Body of pancreas (tissue), 4 donors: Measurements from ENCODE around the gene AMER2. TPM values are rescaled to one million over a fixed set of nuclear protein-coding genes. Genes with fewer than 3 reads are reported as not detected.

Experiments
- ATAC-seq: fragments of 150-250 bp; one replicate; pipeline ENCODE4 v1.9.1; 2016
- DNase-seq, 4 donors: peaks; one replicate each; pipeline ENCODE4 v3.0.0-alpha.2; 2019
- H3K27ac ChIP-seq, 4 donors: fragments of 200-600 bp; sonication (generic); 1 replicate in 3 of 4; 2 replicates in 1 of 4; pipeline versions ENCODE4 v1.5.1 to v1.6.1; 2016 to 2019; ENCODE audit warnings: mild to moderate bottlenecking in 1 of 4, mixed read lengths in 1 of 4, moderate library complexity in 1 of 4
- H3K27me3 ChIP-seq, 2 donors: fragments of 200-600 bp; sonication (generic); one replicate each; pipeline ENCODE4 v1.6.0; 2016; ENCODE audit warnings: mild to moderate bottlenecking in 1 of 2
- H3K36me3 ChIP-seq, 2 donors: fragments of 200-600 bp; sonication (generic); replicated peaks in 1 of 2; 2 replicates each; pipeline ENCODE4 v1.5.1; 2016; ENCODE audit warnings: low read depth in 2 of 2; ENCODE audit not compliant: insufficient read depth in 1 of 2
- H3K4me1 ChIP-seq: fragments of 200-600 bp; sonication (generic); one replicate; pipeline ENCODE4 v1.6.0; 2016
- H3K4me3 ChIP-seq, 2 donors: fragments of 200-600 bp; sonication (generic); 1 replicate in 1 of 2; 2 replicates in 1 of 2; pipeline ENCODE4 v1.5.1; 2016 to 2019
- H3K9me3 ChIP-seq, 3 donors: fragments of 200-600 bp; sonication (generic); 1 replicate in 2 of 3; 2 replicates in 1 of 3; pipeline ENCODE4 v1.5.1; 2016
- CTCF ChIP-seq, 7 experiments: fragments of 450-650 bp in 4 of 7; fragments of 200-600 bp in 3 of 7; sonication (generic) in 3 of 7; IDR thresholded peaks; one replicate each; pipeline ENCODE4 v1.5.1; 2016 to 2019; ENCODE audit warnings: antibody characterized with exemption in 7 of 7
- POLR2A ChIP-seq, 3 donors: fragments of 450-650 bp; IDR thresholded peaks; one replicate each; pipeline ENCODE4 v1.6.1; 2016; ENCODE audit warnings: antibody characterized with exemption in 3 of 3, mild to moderate bottlenecking in 2 of 3
- WGBS, 2 donors: methylation state at CpG; one replicate each; pipeline ENCODE4 v1.1.5; 2017; 5-methylcytosine and 5-hydroxymethylcytosine counted together
- intact Hi-C: fragments of 100-400 bp; cut with DNase I; formaldehyde crosslinking; loops from one replicate; pipeline ENCODE4 v1.15.1; 2023
- total RNA-seq, 2 donors: library from RNA; depleted of rRNA; stranded (reverse); fragments of >200 nt; gene quantifications; one replicate each; pipeline ENCODE4 v1.1.0, GENCODE V29; 2016

The AMER2 gene
- total RNA-seq, 2 donors from 2014 or later: not detected

GRCh38 chr13:25118378-25118905 lies 53.6 kb downstream of the AMER2 start:
- Histone ChIP-seq H3K9me3 (no peaks in the 10 kb centered on the region), H3K4me1 (no peaks in the 10 kb centered on the region), H3K4me3 (no peak overlapping the region), H3K27ac (no peak overlapping the region), H3K36me3 (no peaks in the 10 kb centered on the region), H3K27me3 (no peaks in the 10 kb centered on the region)
- ATAC-seq (no peak), DNase-seq (no peak)
- WGBS, 2 donors: 42 to 45% methylated on average over 8 of the region's 8 CpGs
- intact Hi-C loops: no loop called here
- TF ChIP-seq POLR2A (IDR thresholded peaks at IDR 0.05): no peak
- TF ChIP-seq CTCF (IDR thresholded peaks at IDR 0.05): no peak

- Histone ChIP-seq H3K4me1 (no peaks in the 10 kb centered on the region), H3K27ac (no peak overlapping the region), H3K4me3 (no peak overlapping the region), H3K36me3 (no peaks in the 10 kb centered on the region), H3K27me3 (no peaks in the 10 kb centered on the region), H3K9me3 (no peaks in the 10 kb centered on the region)
- intact Hi-C loops: no loop called here
- WGBS, 2 donors: 78 to 86% methylated on average over 15 to 16 of the region's 16 CpGs
- DNase-seq (no peak), ATAC-seq (no peak)
- no peak for TF ChIP-seq CTCF (IDR thresholded peaks at IDR 0.05)
- TF ChIP-seq POLR2A (IDR thresholded peaks at IDR 0.05): no peak
These were observed 54.8 kb downstream of the AMER2 start for GRCh38 chr13:25117312-25117711.

- no peaks in the 10 kb centered on the region for H3K9me3 ChIP-seq
- H3K4me1 ChIP-seq: no peaks in the 10 kb centered on the region
- H3K36me3 ChIP-seq: no peaks in the 10 kb centered on the region
- 37 to 40% methylated on average over 3 of the region's 3 CpGs for WGBS, 2 donors
- intact Hi-C loops: no loop called here
- DNase-seq: no peak
- TF ChIP-seq CTCF (IDR thresholded peaks at IDR 0.05): no peak
- TF ChIP-seq POLR2A (IDR thresholded peaks at IDR 0.05): no peak
- no peaks in the 10 kb centered on the region for H3K27me3 ChIP-seq
- no peak overlapping the region for H3K4me3 ChIP-seq
- ATAC-seq: no peak
- no peak overlapping the region for H3K27ac ChIP-seq
These were observed 56.0 kb downstream of the AMER2 start for GRCh38 chr13:25116044-25116443.

- Histone ChIP-seq H3K4me1 (no peaks in the 10 kb centered on the region), H3K9me3 (no peaks in the 10 kb centered on the region), H3K36me3 (no peaks in the 10 kb centered on the region), H3K27ac (no peak overlapping the region), H3K4me3 (no peak overlapping the region), H3K27me3 (no peaks in the 10 kb centered on the region)
- ATAC-seq: peak; percentile 78
- 18 to 28% methylated on average over 3 of the region's 3 CpGs for WGBS, 2 donors
- DNase-seq: peak; percentile 70 to 81 (median 74)
- peak; percentile 44 to 78 (median 67) for TF ChIP-seq CTCF (IDR thresholded peaks at IDR 0.05)
- TF ChIP-seq POLR2A (IDR thresholded peaks at IDR 0.05): no peak
- intact Hi-C loops: no loop called here
These were observed 57.9 kb downstream of the AMER2 start for GRCh38 chr13:25114220-25114619.

GRCh38 chr13:25112695-25113255 lies 59.3 kb downstream of the AMER2 start:
- no peak overlapping the region for H3K27ac ChIP-seq
- no peaks in the 10 kb centered on the region for H3K9me3 ChIP-seq
- no peaks in the 10 kb centered on the region for H3K27me3 ChIP-seq
- 45 to 51% methylated on average over 3 of the region's 3 CpGs for WGBS, 2 donors
- no peak for ATAC-seq
- H3K4me1 ChIP-seq: no peaks in the 10 kb centered on the region
- H3K36me3 ChIP-seq: no peaks in the 10 kb centered on the region
- no peak overlapping the region for H3K4me3 ChIP-seq
- TF ChIP-seq POLR2A (IDR thresholded peaks at IDR 0.05) (no peak), CTCF (IDR thresholded peaks at IDR 0.05) (no peak)
- intact Hi-C loops: no loop called here
- no peak for DNase-seq
